Esophagus squamous epithelium (tissue), 5 donors: ENCODE measurements around the gene GRIP1. TPM values are rescaled to one million over a fixed set of nuclear protein-coding genes. Genes with fewer than 3 reads are reported as not detected.

Experiments
- DNase-seq: peaks from one replicate; lab custom pipeline; 2025; lab: John Stamatoyannopoulos, UW
- H3K27ac ChIP-seq, 4 donors: fragments of 200-600 bp; sonication (generic); one replicate each; pipeline ENCODE4 v1.5.1; 2016 to 2019; ENCODE audit warnings: mild to moderate bottlenecking in 1 of 4
- H3K27me3 ChIP-seq, 4 donors: fragments of 200-600 bp; sonication (generic); 1 replicate in 3 of 4; 2 replicates in 1 of 4; pipeline versions ENCODE4 v1.5.1 to v1.6.0; 2017 to 2021; ENCODE audit warnings: antibody characterized with exemption in 1 of 4
- H3K36me3 ChIP-seq, 3 donors: fragments of 200-600 bp; sonication (generic); one replicate each; pipeline ENCODE4 v1.5.1; 2016 to 2019
- H3K4me1 ChIP-seq, 3 donors: fragments of 200-600 bp; sonication (generic); one replicate each; pipeline ENCODE4 v1.5.1; 2017 to 2019
- H3K4me3 ChIP-seq, 4 donors: fragments of 200-600 bp; sonication (generic); 1 replicate in 3 of 4; 2 replicates in 1 of 4; pipeline ENCODE4 v1.5.1; 2016 to 2019; ENCODE audit warnings: mild to moderate bottlenecking in 2 of 4, moderate library complexity in 1 of 4
- H3K9me3 ChIP-seq, 3 donors: fragments of 200-600 bp; sonication (generic); one replicate each; pipeline ENCODE4 v1.5.1; 2016 to 2019
- POLR2A ChIP-seq, 4 donors: fragments of 450-650 bp; IDR thresholded peaks; one replicate each; pipeline ENCODE4 v1.6.1; 2017; ENCODE audit warnings: antibody characterized with exemption in 4 of 4, mild to moderate bottlenecking in 4 of 4, moderate library complexity in 3 of 4
- WGBS, 2 donors: methylation state at CpG; one replicate each; pipeline ENCODE4 v1.1.5; 2018; 5-methylcytosine and 5-hydroxymethylcytosine counted together
- intact Hi-C: fragments of 100-400 bp; cut with DNase I; formaldehyde crosslinking; loops from one replicate; pipeline ENCODE4 v1.15.0; 2022
- total RNA-seq, 4 donors: library from RNA; depleted of rRNA; stranded (reverse); fragments of >200 nt; gene quantifications; one replicate each; pipeline ENCODE4 v1.1.0, GENCODE V29; 2016
- TF ChIP-seq, protein P1 (sequence below), 6 experiments: fragments of 450-650 bp in 4 of 6; fragments of 200-600 bp in 2 of 6; sonication (generic) in 2 of 6; IDR thresholded peaks; one replicate each; pipeline ENCODE4 v1.5.1; 2016 to 2019; ENCODE audit warnings: antibody characterized with exemption in 6 of 6, mild to moderate bottlenecking in 4 of 6, moderate library complexity in 4 of 6
- donor health status: DM: yes; HTN: yes; CAD: no.

Gene GRIP1
- total RNA-seq, 4 donors from 2014 or later = 4.9 to 15.9 (median 11.0) TPM

DNA sequence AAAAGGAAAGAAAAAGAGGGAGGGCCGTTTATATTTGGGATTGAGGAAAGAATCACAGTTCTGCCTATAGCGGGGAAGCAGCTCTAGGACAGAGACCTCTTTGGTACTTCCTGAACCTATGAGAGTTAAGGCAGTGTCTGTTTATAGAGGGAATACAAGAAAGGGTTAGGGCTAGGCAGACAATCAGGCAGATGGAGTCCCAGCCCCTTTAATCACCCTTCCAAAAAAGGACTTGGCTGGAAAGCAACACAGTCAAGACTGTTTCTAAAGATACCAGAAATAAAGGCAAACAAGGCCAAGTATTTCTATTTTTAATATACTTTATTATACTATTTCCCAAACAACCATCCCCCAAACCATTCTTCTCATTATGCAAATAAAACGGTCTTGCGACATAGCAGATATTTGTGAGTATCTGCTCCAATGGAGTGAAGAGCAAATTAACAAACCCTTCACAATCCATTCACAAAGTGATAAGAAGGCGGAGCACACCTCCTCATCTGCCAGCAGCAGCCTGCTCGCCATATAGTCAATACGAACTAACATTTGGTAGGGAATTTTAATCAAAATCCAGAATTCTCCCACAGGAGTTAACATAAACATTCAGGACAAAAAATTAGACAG is 697 bp upstream of the GRIP1 start:
- TF ChIP-seq, protein P1, sequence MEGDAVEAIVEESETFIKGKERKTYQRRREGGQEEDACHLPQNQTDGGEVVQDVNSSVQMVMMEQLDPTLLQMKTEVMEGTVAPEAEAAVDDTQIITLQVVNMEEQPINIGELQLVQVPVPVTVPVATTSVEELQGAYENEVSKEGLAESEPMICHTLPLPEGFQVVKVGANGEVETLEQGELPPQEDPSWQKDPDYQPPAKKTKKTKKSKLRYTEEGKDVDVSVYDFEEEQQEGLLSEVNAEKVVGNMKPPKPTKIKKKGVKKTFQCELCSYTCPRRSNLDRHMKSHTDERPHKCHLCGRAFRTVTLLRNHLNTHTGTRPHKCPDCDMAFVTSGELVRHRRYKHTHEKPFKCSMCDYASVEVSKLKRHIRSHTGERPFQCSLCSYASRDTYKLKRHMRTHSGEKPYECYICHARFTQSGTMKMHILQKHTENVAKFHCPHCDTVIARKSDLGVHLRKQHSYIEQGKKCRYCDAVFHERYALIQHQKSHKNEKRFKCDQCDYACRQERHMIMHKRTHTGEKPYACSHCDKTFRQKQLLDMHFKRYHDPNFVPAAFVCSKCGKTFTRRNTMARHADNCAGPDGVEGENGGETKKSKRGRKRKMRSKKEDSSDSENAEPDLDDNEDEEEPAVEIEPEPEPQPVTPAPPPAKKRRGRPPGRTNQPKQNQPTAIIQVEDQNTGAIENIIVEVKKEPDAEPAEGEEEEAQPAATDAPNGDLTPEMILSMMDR (IDR thresholded peaks at IDR 0.05) = no peak
- Histone ChIP-seq H3K27ac (no peak overlapping the region), H3K27me3 (no peaks in the 10 kb centered on the region), H3K9me3 (no peaks in the 10 kb centered on the region), H3K36me3 (no peaks in the 10 kb centered on the region), H3K4me1 (peaks cover 0 to 21% (median 3%) of the 10 kb centered on the region in 3 donors), H3K4me3 (peak overlapping the region in 1 of 4 donors; percentile 48)
- DNase-seq = no peak
- intact Hi-C loops = no loop called here
- 55 to 68% methylated on average over 7 of the region's 7 CpGs for WGBS, 2 donors

DNA sequence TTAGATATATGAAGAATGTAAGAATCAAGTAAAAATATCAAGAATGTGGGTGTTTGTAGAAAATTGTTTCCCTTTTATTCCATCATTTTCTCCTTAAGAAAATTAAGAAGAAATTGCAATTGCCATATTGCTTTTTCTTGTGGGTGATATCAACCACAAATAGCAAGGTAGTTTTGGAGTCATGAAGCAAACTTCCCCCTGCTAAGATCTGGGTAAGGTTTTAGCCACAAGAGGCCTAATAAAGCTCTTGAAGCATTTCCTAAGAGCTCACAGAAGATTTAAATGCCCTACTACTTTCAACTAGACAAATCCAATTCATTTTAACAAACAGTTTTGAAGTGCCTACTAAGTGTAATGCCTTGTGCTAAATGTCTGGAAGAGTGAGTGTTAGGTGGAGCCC is 2.6 kb downstream of the GRIP1 start:
- TF ChIP-seq, protein P1 (IDR thresholded peaks at IDR 0.05) = no peak
- no peak for TF ChIP-seq POLR2A (IDR thresholded peaks at IDR 0.05)
- no peaks in the 10 kb centered on the region for H3K36me3 ChIP-seq
- no peak overlapping the region for H3K27ac ChIP-seq
- intact Hi-C loops = no loop called here
- H3K27me3 ChIP-seq = no peaks in the 10 kb centered on the region
- peaks cover 0 to 21% (median 3%) of the 10 kb centered on the region in 3 donors for H3K4me1 ChIP-seq
- no peak for DNase-seq
- H3K4me3 ChIP-seq = no peak overlapping the region
- no peaks in the 10 kb centered on the region for H3K9me3 ChIP-seq

GRCh38 chr12:66674495-66675122 is 4.3 kb downstream of the GRIP1 start:
- intact Hi-C loops = no loop called here
- H3K4me3 ChIP-seq = no peak overlapping the region

DNA sequence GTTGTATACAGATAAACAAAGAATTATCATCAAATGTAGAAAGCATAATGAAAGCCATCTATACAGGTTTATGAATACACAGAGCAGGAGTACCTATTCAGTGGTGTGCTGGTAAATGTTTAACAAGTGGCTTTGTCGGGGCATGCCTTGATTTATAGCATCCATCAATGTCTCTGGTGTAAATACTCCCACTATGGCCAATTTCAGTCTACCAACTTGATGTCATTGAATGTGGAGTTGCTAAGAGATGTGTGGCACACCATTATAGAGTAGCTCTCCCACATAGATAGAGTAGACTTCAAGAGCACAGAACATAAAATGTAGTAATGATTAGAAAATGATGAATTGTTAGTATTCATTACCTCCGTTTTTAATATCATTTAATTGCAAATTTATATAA is 9.3 kb downstream of the GRIP1 start:
- WGBS, 2 donors = 65 to 72% methylated on average over 2 of the region's 2 CpGs
- H3K4me1 ChIP-seq = no peaks in the 10 kb centered on the region
- no peak for DNase-seq
- intact Hi-C loops = no loop called here
- H3K27ac ChIP-seq = no peak overlapping the region
- H3K9me3 ChIP-seq = no peaks in the 10 kb centered on the region
- no peak for TF ChIP-seq POLR2A (IDR thresholded peaks at IDR 0.05)
- no peaks in the 10 kb centered on the region for H3K36me3 ChIP-seq
- H3K27me3 ChIP-seq = no peaks in the 10 kb centered on the region
- no peak overlapping the region for H3K4me3 ChIP-seq

More at GRCh38 chr12:66674495-66675122, 4.3 kb downstream of the GRIP1 start:
- 36 to 55% methylated on average over 4 of the region's 4 CpGs for WGBS, 2 donors
- H3K9me3 ChIP-seq = no peaks in the 10 kb centered on the region
- no peak for DNase-seq
- H3K27ac ChIP-seq = no peak overlapping the region
- H3K36me3 ChIP-seq = no peaks in the 10 kb centered on the region
- peaks cover 0 to 17% (median 3%) of the 10 kb centered on the region in 3 donors for H3K4me1 ChIP-seq
- no peak for TF ChIP-seq POLR2A (IDR thresholded peaks at IDR 0.05)
- TF ChIP-seq, protein P1 (IDR thresholded peaks at IDR 0.05) = no peak
- H3K27me3 ChIP-seq = no peaks in the 10 kb centered on the region

GRCh38 chr12:66668311-66668710 is 10.6 kb downstream of the GRIP1 start:
- Histone ChIP-seq H3K4me3 (no peak overlapping the region), H3K4me1 (peaks cover 0 to 8% (median 0%) of the 10 kb centered on the region in 3 donors), H3K36me3 (no peaks in the 10 kb centered on the region), H3K27me3 (no peaks in the 10 kb centered on the region), H3K27ac (no peak overlapping the region), H3K9me3 (no peaks in the 10 kb centered on the region)
- DNase-seq = no peak
- TF ChIP-seq, protein P1 (IDR thresholded peaks at IDR 0.05) = no peak
- no peak for TF ChIP-seq POLR2A (IDR thresholded peaks at IDR 0.05)
- intact Hi-C loops = no loop called here
- WGBS, 2 donors = 65 to 67% methylated on average over 2 of the region's 2 CpGs
